Esophagus (tissue), 2 donors: ENCODE measurements around the gene HEATR3. TPM values are rescaled to one million over a fixed set of nuclear protein-coding genes. Genes with fewer than 3 reads are reported as not detected.
"Not testable (repeated sequence)": the region's sequence is repeated elsewhere in the genome, so short reads cannot be mapped to it uniquely, and the experiment has no call there.

Source experiments
- H3K27ac ChIP-seq, 2 donors: one replicate each; pipeline ENCODE4 v1.5.1; 2013; ENCODE audit warnings: low read depth in 2 of 2, mild to moderate bottlenecking in 2 of 2, inconsistent platforms in 1 of 2, low read length in 1 of 2, moderate library complexity in 1 of 2
- H3K27me3 ChIP-seq, 2 donors: one replicate each; pipeline ENCODE4 v1.6.1; 2013; ENCODE audit warnings: low read length in 2 of 2, control low read depth in 1 of 2, mild to moderate bottlenecking in 1 of 2; ENCODE audit not compliant: insufficient read depth in 2 of 2, control insufficient read depth in 1 of 2
- H3K36me3 ChIP-seq, 2 donors: one replicate each; pipeline ENCODE4 v1.6.1; 2013; ENCODE audit warnings: low read length in 1 of 2; ENCODE audit not compliant: control insufficient read depth in 2 of 2, insufficient read depth in 2 of 2
- H3K4me1 ChIP-seq, 2 donors: one replicate each; pipeline ENCODE4 v1.6.1; 2013; ENCODE audit warnings: low read length in 1 of 2; ENCODE audit not compliant: control insufficient read depth in 2 of 2, insufficient read depth in 2 of 2
- H3K4me3 ChIP-seq, 2 donors: one replicate each; pipeline ENCODE4 v1.5.1; 2013; ENCODE audit warnings: low read length in 2 of 2, mild to moderate bottlenecking in 2 of 2, low read depth in 1 of 2, moderate library complexity in 1 of 2
- H3K9me3 ChIP-seq, 2 donors: one replicate each; pipeline ENCODE4 v1.6.1; 2013; ENCODE audit warnings: mild to moderate bottlenecking in 2 of 2, low read depth in 1 of 2, low read length in 1 of 2, moderate library complexity in 1 of 2; ENCODE audit not compliant: control insufficient read depth in 2 of 2, insufficient read depth in 1 of 2
- WGBS, 2 donors: extraction: QIAGEN DNeasy Blood & Tissue Kit; methylation state at CpG; one replicate each; pipeline ENCODE4 v1.1.7; 2013; 5-methylcytosine and 5-hydroxymethylcytosine counted together
- polyA plus RNA-seq, 2 donors: library from polyadenylated mRNA; stranded (reverse); fragments of 200-250 nt; gene quantifications; one replicate each; pipeline ENCODE4 v1.2.3, GENCODE V29; 2013
- donor health status: healthy with polysubstance abuse.
- donor health status: Bipolar disorder and iron deficiency.

HEATR3 gene
- polyA plus RNA-seq, 2 donors, result 3.9 to 6.3 TPM

- Histone ChIP-seq H3K36me3 (no peaks in the 10 kb centered on the region), H3K4me3 (no peak overlapping the region), H3K4me1 (no peaks in the 10 kb centered on the region), H3K27ac (no peak overlapping the region), H3K27me3 (no peaks in the 10 kb centered on the region), H3K9me3 (no peaks in the 10 kb centered on the region)
Measured at GRCh38 chr16:50120711-50121110, 54.9 kb downstream of the HEATR3 start.

GRCh38 chr16:50121278-50121677, 55.5 kb downstream of the HEATR3 start:
- 64 to 76% methylated on average over 4 of the region's 4 CpGs for WGBS, 2 donors
- H3K9me3 ChIP-seq, result no peaks in the 10 kb centered on the region
- H3K4me1 ChIP-seq, result no peaks in the 10 kb centered on the region
- no peak overlapping the region for H3K27ac ChIP-seq
- H3K27me3 ChIP-seq, result no peaks in the 10 kb centered on the region
- no peak overlapping the region for H3K4me3 ChIP-seq
- no peaks in the 10 kb centered on the region for H3K36me3 ChIP-seq

GRCh38 chr16:50121721-50122445, 56.1 kb downstream of the HEATR3 start:
- no peaks in the 10 kb centered on the region for H3K4me1 ChIP-seq
- H3K9me3 ChIP-seq, result no peaks in the 10 kb centered on the region
- H3K27me3 ChIP-seq, result no peaks in the 10 kb centered on the region
- WGBS, 2 donors, result 52 to 58% methylated on average over 14 of the region's 14 CpGs
- H3K4me3 ChIP-seq, result no peak overlapping the region
- H3K36me3 ChIP-seq, result no peaks in the 10 kb centered on the region
- H3K27ac ChIP-seq, result no peak overlapping the region

- Histone ChIP-seq H3K36me3 (no peaks in the 10 kb centered on the region), H3K4me3 (no peak overlapping the region), H3K27ac (no peak overlapping the region), H3K27me3 (no peaks in the 10 kb centered on the region), H3K9me3 (no peaks in the 10 kb centered on the region), H3K4me1 (no peaks in the 10 kb centered on the region)
- 91 to 98% methylated on average over 1 of the region's 1 CpG for WGBS, 2 donors
Measured at GRCh38 chr16:50123417-50123816, 57.6 kb downstream of the HEATR3 start.

- Histone ChIP-seq H3K36me3 (no peaks in the 10 kb centered on the region), H3K27ac (no peak overlapping the region), H3K9me3 (no peaks in the 10 kb centered on the region), H3K27me3 (no peaks in the 10 kb centered on the region), H3K4me1 (no peaks in the 10 kb centered on the region), H3K4me3 (no peak overlapping the region)
- 91 to 98% methylated on average over 2 of the region's 2 CpGs for WGBS, 2 donors
Measured at GRCh38 chr16:50124769-50125168, 59.0 kb downstream of the HEATR3 start.

- H3K4me1 ChIP-seq, result no peaks in the 10 kb centered on the region
- no peak overlapping the region for H3K27ac ChIP-seq
- no peaks in the 10 kb centered on the region for H3K36me3 ChIP-seq
- H3K27me3 ChIP-seq, result no peaks in the 10 kb centered on the region
- H3K4me3 ChIP-seq, result no peak overlapping the region
- WGBS, 2 donors, result 94 to 96% methylated on average over 4 of the region's 4 CpGs
- H3K9me3 ChIP-seq, result no peaks in the 10 kb centered on the region
Measured at GRCh38 chr16:50126183-50126582, 60.4 kb downstream of the HEATR3 start.

- not testable (repeated sequence) for H3K36me3 ChIP-seq, H3K27me3 ChIP-seq, H3K27ac ChIP-seq, H3K9me3 ChIP-seq, H3K4me3 ChIP-seq, H3K4me1 ChIP-seq
- 79 to 80% methylated on average over 7 of the region's 7 CpGs for WGBS, 2 donors
Measured at GRCh38 chr16:50132571-50132970, 66.8 kb downstream of the HEATR3 start.

GRCh38 chr16:50133214-50133613, 67.4 kb downstream of the HEATR3 start:
- no peak overlapping the region for H3K27ac ChIP-seq
- H3K4me3 ChIP-seq, result no peak overlapping the region
- WGBS, 2 donors, result 49 to 56% methylated on average over 2 of the region's 2 CpGs
- no peaks in the 10 kb centered on the region for H3K36me3 ChIP-seq
- no peaks in the 10 kb centered on the region for H3K27me3 ChIP-seq
- no peaks in the 10 kb centered on the region for H3K4me1 ChIP-seq
- H3K9me3 ChIP-seq, result no peaks in the 10 kb centered on the region

GRCh38 chr16:50136399-50136798, 70.6 kb downstream of the HEATR3 start:
- no peaks in the 10 kb centered on the region for H3K27me3 ChIP-seq
- H3K4me1 ChIP-seq, result no peaks in the 10 kb centered on the region
- no peaks in the 10 kb centered on the region for H3K36me3 ChIP-seq
- no peaks in the 10 kb centered on the region for H3K9me3 ChIP-seq
- no peak overlapping the region for H3K27ac ChIP-seq
- H3K4me3 ChIP-seq, result no peak overlapping the region

GRCh38 chr16:50137268-50137667, 71.5 kb downstream of the HEATR3 start:
- H3K27me3 ChIP-seq, result no peaks in the 10 kb centered on the region
- no peaks in the 10 kb centered on the region for H3K36me3 ChIP-seq
- H3K4me3 ChIP-seq, result no peak overlapping the region
- no peak overlapping the region for H3K27ac ChIP-seq
- H3K9me3 ChIP-seq, result no peaks in the 10 kb centered on the region
- WGBS, 2 donors, result 92 to 95% methylated on average over 3 of the region's 3 CpGs
- no peaks in the 10 kb centered on the region for H3K4me1 ChIP-seq
